GM12875 (cell line): ENCODE data around the gene ACOT12.

ENCODE experiments used
- H3K4me3 ChIP-seq: one replicate; pipeline ENCODE4 v1.5.1; 2011; ENCODE audit warnings: low read depth, low read length, control low read depth
- CTCF ChIP-seq: IDR thresholded peaks from 2 replicates; pipeline ENCODE4 v1.5.1; 2011; ENCODE audit warnings: low read depth, mild to moderate bottlenecking, control low read depth, inconsistent platforms, low read length, moderate library complexity, borderline replicate concordance; ENCODE audit not compliant: insufficient read depth

ACOT12 gene

GRCh38 chr5:81383867-81384266 lies 10.1 kb downstream of the ACOT12 start:
- H3K4me3 ChIP-seq = no peak overlapping the region
- no peak for TF ChIP-seq CTCF

- H3K4me3 ChIP-seq = no peak overlapping the region
- no peak for TF ChIP-seq CTCF
Observed at GRCh38 chr5:81371354-81371876, 22.5 kb downstream of the ACOT12 start.

GRCh38 chr5:81370912-81371311 lies 23.0 kb downstream of the ACOT12 start:
- no peak overlapping the region for H3K4me3 ChIP-seq
- no peak for TF ChIP-seq CTCF

GRCh38 chr5:81365541-81365940 lies 28.4 kb downstream of the ACOT12 start:
- H3K4me3 ChIP-seq = no peak overlapping the region
- no peak for TF ChIP-seq CTCF

GRCh38 chr5:81363093-81363871 lies 30.7 kb downstream of the ACOT12 start:
- TF ChIP-seq CTCF = no peak
- no peak overlapping the region for H3K4me3 ChIP-seq

- H3K4me3 ChIP-seq = no peak overlapping the region
- TF ChIP-seq CTCF = no peak
Observed at GRCh38 chr5:81361600-81361999, 32.3 kb downstream of the ACOT12 start.

- no peak for TF ChIP-seq CTCF
- no peak overlapping the region for H3K4me3 ChIP-seq
Observed at GRCh38 chr5:81360640-81361039, 33.3 kb downstream of the ACOT12 start.
